CD1c-positive myeloid dendritic cell (primary cell): ENCODE data around the gene TNFAIP8.
A peak's percentile ranks its signal among the peaks of the same experiment; 100 is the strongest.

ENCODE experiments used
- DNase-seq: peaks from one replicate; pipeline ENCODE4 v3.0.0-alpha.2; 2016; ENCODE audit errors: extremely low spot score

The TNFAIP8 gene

DNA sequence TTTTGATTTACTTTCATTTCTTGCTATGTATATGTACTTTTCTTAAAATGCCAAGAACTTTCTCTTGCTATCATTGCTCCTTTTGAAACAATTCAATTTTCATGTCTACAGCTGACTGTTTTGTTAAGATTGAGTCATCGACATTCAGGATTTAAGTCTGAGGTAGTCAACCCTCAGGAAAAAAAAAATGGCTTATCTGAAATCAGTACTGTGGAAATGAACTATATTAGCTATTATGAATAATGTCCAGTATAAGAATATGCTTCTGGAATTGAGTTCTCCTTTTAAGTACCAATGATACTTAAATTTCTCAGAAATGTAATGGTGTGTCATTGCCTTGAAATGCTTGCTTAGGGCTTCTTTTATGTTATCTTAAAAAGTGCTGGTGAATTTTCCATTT, 37.9 kb downstream of the TNFAIP8 start:
- DNase-seq, result no peak

DNA sequence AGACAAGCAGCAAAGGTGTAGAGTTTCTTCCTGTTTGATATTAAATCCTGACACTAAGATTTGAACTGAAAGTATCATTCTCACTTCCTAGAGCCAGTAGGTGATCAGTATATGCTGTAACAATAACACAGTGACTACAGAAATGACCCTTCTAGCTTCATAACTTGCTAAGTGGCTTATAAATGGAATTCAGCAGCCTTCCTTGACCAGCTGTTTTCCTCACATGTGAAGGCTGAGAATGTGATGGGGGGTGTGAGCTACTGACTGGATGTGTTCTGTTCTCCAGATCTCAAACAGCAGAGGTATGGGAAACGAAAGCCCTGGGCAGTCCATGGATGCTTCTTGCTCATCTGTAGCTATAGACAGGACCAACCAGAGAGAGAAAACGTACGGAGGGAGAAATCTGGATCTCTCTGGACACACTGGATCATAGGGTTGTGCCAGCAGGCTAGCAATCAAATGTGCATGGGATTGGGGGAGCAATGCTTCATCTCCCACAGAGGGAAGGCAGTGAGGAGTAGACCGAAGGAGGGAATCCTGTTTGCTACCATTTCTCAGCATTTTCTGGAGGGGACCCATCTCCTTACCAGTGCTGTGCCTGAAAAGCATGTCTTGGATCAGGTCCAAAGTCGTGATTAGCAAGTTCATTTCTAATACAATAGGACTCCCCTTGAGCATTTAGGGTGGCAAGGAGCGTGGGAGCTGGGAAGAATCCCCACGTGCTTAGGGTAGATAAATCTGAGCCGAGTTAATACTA, 39.4 kb downstream of the TNFAIP8 start:
- no peak for DNase-seq

DNA sequence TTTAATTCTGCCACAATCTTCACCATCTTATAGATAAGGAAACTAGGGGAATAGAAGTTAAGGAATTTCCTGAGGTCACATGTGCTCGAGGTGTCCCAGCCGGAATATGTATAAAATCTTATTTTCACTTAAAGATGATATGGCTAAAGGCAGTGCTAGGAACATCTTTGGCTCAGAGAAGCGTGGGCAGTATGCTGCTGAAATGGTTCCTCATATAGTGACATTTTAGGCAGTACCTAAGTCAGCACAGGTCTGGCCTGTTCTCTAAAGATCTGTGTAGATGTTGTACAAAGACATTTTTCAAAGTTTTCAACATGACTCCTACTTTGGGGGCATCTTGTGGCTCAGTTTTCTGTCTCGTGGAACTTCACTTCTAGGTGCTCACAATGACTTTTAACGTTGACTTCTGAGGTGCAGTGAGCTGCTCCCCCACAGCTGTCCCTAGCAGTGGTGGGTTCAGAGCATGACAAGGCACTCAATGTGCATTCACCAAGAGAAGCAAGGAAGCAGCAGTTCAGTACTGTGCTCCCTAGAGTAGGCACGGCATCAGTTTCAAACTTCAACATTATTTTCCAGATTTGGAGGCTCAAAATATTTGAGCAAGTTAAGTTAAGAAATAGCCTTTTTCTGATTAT, 40.3 kb downstream of the TNFAIP8 start:
- DNase-seq, result no peak

DNA sequence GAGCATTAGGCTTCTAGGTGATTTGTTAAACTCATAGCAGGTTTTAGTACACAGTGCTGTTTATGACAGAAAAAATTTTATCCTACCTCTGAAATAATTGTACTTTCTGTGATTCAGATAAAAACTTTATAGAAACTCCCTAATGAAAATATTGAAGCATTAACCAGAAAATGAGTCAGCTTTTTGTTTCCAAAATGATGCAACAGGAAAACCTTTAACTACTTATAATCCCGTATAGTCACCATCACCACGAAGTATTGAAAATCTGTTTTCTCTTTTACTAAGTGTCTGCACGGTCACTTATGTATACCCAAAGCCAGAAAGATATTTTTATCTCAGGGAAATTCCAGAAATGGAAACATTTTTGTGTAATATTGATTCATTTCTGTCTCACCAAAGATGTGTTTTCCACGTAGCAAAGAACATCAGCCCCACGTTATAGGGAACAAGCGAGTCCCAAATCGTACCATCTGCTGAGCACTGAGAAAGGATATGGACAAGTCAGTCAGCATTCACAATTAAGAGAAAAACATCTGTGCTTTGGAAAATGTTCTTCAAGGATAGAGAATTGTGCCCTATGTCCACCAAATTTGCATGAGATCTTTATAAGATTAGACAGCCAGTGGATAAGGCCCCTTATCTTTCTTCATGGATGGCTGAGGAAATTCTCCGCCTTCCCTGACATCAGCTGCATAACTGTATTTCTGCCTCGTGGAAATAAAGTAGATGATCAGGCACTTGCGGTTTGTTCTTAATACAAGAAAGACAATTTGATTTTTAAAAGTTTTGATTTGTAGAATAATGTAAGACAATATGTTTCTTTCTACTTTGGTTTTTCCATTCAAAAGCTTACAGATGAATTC, 41.9 kb downstream of the TNFAIP8 start:
- DNase-seq, result peak; percentile 52

DNA sequence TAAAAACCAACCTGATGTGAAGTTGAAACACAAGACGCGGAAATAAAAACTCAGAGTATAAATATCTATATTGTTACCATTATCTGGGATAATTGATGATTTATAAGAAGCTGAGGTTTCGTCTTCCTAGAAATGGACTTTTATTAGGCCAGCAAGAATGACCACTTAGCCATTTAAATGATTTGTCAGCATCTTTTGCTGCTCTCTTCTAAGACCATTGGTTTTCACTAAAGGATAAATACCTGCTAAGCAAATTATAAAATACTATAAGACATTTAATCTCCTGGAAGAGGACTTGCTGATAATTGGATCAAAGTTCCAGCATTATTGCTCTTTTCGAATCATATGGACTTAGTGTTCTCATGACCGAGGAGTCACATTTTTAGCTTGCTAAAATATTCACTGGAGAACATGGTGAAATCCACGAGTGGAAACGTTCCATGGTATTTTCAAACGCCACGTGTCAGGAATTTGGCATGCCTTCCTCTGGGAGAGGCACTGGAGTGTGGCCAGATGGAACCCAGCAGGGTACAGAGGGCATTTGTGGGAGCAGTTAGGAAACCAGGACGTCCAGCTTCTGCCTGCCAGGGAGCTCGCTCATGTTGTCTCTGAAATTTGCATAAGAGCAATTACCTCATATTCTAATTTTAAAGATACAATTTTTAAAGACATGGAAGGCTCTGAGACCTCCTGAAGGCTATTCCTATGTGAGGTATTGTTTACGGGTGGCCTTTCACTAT, 43.1 kb downstream of the TNFAIP8 start:
- DNase-seq, result no peak

DNA sequence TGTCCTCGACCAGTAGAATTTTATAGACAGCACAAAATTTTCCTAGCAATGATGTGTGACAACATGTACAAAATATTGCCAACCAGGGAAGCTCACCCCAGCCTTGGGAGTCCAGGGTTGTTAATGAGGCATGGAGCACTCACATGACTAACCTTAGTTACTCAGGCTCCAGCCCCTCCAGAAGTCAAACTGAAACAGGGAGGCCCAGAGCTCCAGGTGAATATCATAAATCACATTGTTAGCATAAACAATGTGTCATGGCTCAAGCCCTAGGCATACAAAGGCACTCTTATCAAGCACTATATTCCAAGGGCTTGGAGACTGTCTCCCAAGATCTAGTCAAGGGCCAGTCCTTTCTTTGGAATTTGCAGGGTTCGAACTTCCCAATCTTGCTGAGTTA, 44.4 kb downstream of the TNFAIP8 start:
- DNase-seq, result no peak

DNA sequence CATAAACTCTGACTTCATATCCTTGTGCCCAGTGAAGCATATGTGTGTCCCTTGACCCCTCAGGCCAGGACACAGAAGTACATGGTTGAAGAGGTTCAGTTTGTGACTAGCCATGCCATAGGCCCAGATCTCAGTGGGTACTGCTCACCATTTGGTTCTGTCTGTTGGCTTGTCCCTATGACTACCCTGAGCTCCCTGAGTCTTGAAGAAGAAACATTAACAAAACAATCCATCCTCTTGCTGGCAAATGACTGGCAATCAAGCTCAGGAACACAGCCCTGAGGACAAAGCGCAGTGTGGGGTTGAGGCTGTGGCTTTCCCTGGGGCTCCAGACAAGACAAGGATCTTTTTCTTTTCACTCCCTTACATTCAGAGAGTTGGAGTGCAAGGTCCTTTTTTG, 46.3 kb downstream of the TNFAIP8 start:
- DNase-seq, result no peak

DNA sequence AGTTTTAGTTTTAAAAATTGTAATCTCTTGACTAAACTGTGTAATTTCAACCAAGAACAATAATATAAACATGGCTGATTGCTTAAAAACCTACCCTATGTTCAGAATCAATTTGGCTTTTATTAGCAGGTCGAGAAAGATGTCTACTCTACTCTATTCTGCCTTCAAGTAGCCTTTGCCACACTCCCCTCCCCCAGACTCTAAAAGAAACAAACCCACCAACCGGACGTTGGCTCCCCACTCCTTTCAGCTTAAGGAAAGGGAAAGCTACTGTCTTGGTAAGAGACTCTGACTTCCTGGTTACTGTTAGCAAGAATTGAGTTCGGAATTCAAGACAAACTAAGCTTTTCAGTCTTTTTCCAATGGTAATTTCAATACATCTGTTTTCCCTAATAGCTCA, 46.7 kb downstream of the TNFAIP8 start:
- DNase-seq, result no peak

DNA sequence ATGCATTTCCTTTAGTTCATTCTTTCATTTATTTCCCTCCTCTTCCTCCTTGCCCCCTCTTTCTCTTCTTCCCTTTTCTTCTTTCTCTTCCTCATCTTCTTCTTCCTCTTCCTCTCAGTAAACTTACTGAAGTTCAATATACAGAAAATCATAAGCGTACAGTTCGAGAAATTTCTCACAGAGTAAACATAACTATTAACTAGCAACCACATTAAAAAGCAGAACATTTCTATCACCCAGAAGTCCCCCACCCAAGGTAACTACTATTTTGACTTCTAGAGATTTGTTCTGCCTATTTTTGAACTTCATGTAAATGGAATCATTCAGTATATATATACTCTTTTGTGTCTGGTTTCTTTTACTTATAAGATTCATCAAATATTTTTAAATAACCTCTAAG, 48.2 kb downstream of the TNFAIP8 start:
- no peak for DNase-seq

DNA sequence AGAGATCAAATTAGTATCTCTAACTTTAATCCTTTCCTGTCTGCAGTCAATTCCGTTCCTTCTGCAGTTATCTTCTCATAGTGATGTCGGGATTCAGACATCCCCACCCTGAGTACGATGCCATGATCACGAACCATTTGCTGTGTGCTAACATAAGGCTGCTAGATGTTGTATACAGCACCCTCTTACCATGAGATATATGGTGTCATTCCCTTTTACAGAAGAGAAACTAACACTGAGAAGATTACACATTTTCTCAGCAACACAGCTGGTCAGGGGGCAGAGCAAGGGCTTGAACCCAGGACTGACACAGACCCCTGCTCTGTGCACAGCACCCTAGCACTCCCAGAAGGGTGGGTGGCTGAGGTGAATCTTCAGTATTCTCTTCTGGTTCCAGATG, 49.6 kb downstream of the TNFAIP8 start:
- no peak for DNase-seq

DNA sequence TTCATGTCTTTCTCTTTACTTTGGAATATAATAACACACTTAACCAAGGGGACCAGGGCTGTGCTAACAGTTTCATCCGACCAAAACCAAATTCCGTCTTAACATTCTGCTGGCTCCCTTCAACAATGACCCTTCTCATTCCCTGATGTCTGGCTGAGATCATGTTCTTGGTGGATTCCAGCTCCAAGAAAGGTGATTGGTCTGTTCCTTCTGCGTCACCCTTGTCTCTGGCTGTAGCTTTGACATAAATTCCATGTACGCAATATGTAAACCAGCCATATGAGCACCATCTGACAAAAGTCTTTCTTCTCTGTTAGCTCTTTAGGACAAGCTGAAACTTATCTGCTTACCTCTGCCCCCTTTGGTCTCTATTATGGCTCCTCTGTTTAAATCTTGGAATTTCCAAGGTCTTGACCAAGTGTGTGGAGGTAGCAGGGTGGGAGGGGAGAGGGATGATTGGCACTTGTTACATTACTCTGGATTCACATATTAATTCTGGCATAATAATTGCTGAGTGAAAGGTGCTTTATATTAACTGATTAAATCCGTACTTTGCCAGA, 50.8 kb downstream of the TNFAIP8 start:
- no peak for DNase-seq

DNA sequence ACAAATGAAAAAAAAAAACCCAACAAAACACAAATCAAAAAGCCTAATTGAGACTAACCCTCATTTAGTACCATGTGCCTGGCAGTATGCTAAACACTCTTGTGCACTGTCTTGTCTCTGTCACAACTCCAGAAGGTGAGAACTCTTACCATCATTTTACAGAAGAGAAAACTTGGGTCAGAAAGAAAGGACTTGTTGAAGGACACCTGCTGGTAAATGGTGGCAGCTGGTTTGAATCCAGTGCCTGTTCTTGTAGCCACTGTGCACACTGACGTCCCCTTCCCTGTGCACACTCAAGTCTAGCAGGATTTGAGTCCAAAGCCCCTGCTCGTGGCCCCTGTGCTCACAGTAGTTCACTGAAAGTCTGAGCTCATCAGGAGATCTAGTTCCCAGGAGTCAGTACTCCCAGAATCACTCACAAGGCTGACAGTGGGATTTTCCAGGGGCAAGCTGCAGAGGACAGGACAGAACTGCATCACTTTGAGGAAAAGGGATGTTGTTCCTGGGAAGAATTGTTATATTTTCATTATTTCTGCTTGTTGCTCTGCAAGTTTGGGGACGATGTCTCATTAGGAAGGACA, 53.5 kb downstream of the TNFAIP8 start:
- DNase-seq, result no peak

DNA sequence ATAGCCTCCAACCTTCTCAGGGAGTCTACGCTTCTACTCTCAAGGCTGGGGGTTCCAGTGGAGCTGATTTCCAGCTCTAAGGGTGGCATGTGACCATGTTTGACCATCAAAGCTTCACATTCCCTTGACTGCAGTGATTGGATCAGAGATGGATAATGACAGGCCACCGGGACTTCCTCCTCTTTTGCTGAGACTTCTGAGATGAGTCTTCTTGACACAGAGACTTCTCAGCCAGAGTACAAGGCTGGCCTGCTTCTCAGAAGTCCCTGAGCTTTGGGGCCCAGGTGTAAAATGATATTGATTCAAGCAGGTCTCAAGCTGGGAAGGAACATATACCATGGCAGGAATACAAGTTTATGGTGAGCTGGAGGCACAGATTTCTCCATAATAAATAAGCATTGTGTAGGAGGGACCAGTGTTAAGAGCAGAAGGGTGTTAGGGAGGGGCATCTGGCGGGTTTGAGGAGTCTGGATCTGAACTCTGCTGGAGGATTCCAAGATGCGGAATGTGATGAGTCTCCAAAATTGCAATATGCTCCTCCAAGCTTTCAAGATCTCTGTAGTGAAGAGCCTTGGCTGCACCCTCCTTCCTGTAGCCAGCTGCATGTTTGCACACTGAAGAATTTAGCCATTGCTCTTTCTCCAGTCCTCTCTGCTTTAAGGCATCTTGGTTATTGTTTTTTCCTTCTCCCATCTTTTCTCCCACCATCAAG, 54.8 kb downstream of the TNFAIP8 start:
- DNase-seq, result no peak

DNA sequence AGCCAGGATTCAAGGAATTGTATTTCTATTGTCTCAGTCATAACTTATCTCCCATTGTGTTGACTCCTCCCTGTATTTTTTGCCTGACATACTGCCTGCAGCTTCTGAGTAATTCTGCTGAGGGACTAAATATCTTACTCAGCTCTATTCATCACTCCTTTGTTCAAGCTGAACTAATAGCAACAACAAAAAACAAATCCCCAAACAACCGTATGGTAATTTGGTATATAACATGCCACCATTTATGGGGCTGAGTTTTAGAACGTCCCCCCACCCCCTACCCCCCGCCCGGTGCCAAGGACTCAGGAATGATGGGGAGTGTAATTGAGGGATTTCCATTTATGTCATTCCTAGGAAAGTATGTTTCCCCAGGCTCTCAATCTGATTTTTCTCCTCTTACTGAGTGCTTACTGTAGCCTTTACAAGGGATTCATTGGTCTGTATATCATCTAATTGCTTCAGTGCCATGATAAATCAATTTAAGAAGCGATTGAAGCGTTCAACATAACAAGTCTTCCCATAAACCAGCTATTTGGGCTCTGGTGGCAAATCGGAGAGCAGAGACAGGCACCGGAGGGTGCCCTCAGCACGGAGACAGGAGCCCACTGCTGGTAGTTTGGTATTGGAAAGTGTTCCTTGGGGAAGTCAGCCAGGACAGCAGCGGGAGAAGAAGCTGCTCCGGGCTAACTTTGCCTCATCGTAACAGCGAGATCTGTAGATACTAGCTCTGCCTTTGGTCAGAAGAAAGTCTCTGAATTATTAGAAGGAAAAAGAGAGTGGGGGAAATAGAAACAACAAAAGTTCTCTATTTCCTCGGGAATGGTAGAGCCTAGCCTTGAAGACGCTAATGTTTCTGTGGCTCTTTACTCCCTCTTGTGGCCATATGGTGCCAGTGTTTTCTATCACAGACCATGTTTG, 55.8 kb downstream of the TNFAIP8 start:
- peak; percentile 84 for DNase-seq

DNA sequence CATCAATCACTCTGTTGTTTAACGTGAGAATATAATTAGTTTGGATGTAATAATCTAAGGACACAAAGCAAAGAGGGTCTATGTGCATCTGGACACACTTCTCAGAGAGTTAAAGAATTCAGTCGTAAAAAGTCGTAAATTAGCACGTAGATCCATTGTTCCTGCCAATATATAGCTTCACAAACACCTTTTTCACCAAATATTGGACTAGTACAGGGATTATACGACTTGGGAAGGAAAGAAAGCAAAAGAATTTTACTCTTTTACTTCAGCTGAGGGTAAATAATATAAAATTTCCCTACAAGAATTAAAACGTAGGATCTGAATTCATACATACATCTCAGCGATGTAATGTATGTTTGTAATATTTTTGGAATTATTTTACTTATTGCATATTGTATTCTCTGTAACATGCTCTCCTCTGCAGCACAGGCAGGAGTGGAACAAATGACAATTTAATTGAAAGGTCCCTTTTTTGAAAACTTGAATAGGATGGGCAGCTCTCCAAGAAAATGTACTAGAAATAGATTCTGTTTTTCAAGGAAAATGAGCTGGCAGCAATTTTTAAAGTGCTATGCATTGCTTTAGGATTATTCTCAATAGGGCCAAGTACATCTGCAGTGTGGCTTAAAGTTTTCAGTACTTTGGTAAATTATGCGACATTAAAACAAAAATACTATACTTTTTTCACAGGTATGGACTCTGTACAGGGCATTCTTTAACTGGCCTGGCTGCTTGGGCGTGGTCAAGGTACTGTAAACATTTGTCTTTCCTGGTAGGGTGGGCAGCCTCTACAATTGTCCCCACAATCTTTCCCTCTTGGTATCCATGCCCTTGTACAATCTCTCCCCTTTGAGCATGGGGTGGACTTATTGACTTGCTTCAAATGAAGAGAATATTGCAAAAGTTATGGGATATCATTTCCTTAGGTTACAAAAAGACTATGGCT, 56.7 kb downstream of the TNFAIP8 start:
- no peak for DNase-seq

DNA sequence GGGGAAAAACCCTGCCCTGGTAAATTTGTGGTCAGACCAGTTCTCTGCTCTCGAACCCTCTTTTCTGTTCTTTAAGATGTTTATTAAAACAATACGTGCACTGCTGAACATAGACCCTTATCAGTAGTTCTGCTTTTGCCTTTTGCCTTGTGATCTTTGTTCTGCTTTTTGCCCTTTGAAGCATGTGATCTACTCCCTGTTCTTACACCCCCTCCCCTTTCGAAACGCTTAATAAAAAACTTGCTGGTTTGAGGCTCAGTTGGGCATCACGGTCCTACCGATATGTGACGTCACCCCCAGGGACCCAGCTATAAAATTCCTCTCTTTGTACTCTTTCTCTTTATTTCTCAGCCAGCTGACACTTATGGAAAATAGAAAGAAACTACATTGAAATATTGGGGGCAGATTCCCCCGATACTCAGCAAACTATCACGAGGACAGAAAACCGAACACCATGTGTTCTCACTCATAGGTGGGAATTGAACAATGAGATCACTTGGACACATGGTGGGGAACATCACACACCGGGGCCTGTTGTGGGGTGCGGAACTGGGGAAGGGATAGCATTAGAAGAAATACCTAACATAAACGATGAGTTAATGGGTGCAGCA, 58.4 kb downstream of the TNFAIP8 start:
- peak; percentile 86 for DNase-seq

DNA sequence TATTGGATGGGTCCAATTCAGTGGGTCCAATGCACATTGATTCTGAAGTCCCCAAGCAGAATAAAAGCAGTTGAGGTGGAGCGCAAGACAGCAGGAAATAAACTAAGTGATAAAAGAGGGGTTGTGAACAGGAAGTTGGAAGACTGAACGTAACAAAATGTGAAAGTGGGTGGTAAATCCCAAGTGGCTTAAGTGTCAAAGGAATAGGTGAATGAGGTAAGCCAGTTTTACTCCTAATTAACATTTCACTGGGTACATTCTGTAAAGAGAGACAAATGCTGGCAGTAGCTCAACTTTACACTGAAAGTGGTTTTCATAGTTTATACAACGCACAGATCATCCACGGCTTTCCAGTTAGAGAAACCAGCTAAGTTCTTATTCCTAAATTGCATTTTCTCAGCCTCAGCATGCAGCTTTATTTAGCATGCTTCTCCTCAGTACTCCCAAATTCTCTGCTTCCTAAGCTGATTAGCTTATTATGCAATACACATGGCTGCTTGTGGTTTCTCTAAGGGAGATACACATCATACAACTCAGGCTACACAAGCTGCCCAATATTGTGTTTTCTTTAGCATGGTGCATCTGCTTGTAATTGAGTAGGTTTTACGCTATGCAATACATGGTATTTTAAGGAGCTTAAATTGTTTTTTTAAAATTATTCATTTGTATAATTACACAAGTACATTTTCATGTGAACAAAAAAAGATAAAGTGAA, 62.2 kb downstream of the TNFAIP8 start:
- peak; percentile 31 for DNase-seq
